Gastroesophageal sphincter (tissue), 3 donors: ENCODE measurements around the gene SDE2.

Experiments used
- CTCF ChIP-seq, 4 experiments: fragments of 200-600 bp in 2 of 4; fragments of 450-650 bp in 2 of 4; sonication (generic) in 1 of 4; IDR thresholded peaks; one replicate each; pipeline ENCODE4 v1.5.1; 2017 to 2019; ENCODE audit warnings: antibody characterized with exemption in 4 of 4, mild to moderate bottlenecking in 2 of 4, moderate library complexity in 2 of 4
- EP300 ChIP-seq: sonication (generic); formaldehyde crosslinking; IDR thresholded peaks from one replicate; pipeline ENCODE4 v1.6.1; 2017; ENCODE audit warnings: antibody characterized with exemption, mild to moderate bottlenecking
- POLR2A ChIP-seq, 2 donors: fragments of 450-650 bp; IDR thresholded peaks; one replicate each; pipeline ENCODE4 v1.6.1; 2017; ENCODE audit warnings: antibody characterized with exemption in 2 of 2, mild to moderate bottlenecking in 2 of 2, moderate library complexity in 1 of 2

- TF ChIP-seq CTCF (IDR thresholded peaks at IDR 0.05) (peak in 2 of 4 experiments; percentile 11 to 35), EP300 (no peak), POLR2A (IDR thresholded peaks at IDR 0.05) (peak; percentile 74 to 94)
Observed at GRCh38 chr1:225999227-225999911, at the start of gene SDE2.
